Activated T-helper 2 cell treated with anti-CD3 and anti-CD28 coated beads, Interferon-gamma antibody, Interleukin-2, Interleukin-4, amounts not matched to agents 10 μg/mL and 5 μg/mL and 100 μg/mL, durations not matched to agents 14 hours and 24 hours and 36 hours (primary cell): ENCODE measurements around the gene OLA1. TPM values are rescaled to one million over a fixed set of nuclear protein-coding genes. Genes with fewer than 3 reads are reported as not detected.

Source experiments
- DNase-seq: peaks from one replicate; pipeline ENCODE4 v3.0.0; 2021; ENCODE audit warnings: low spot score
- H3K27ac Mint-ChIP-seq: one replicate; pipeline ENCODE4 v1.8.0; 2021; ENCODE audit warnings: mixed read lengths
- H3K27me3 Mint-ChIP-seq: one replicate; pipeline ENCODE4 v1.8.0; 2021; ENCODE audit warnings: low read depth, mixed read lengths
- H3K36me3 Mint-ChIP-seq: one replicate; pipeline ENCODE4 v1.8.0; 2021; ENCODE audit warnings: low read depth, mixed read lengths
- H3K4me1 Mint-ChIP-seq: one replicate; pipeline ENCODE4 v1.8.0; 2021; ENCODE audit warnings: low read depth, mixed read lengths
- H3K4me3 Mint-ChIP-seq: one replicate; pipeline ENCODE4 v1.8.0; 2021; ENCODE audit warnings: low read depth, mild to moderate bottlenecking, moderate library complexity, mixed read lengths
- H3K9me3 Mint-ChIP-seq: one replicate; pipeline ENCODE4 v1.8.0; 2021; ENCODE audit warnings: mixed read lengths
- intact Hi-C: fragments of 100-400 bp; cut with micrococcal nuclease; formaldehyde crosslinking; loops from one replicate; pipeline ENCODE4 v1.15.1; 2023
- total RNA-seq: library from RNA; stranded (reverse); gene quantifications from 2 replicates; pipeline ENCODE4 v1.2.3, GENCODE V29; 2022

Gene OLA1
- total RNA-seq, 1 donor from 2014 or later: 150 TPM

- Mint-ChIP-seq H3K27ac (no peak overlapping the region), H3K4me3 (no peak overlapping the region), H3K27me3 (no peaks in the 10 kb centered on the region), H3K9me3 (no peaks in the 10 kb centered on the region), H3K36me3 (peaks cover 6% of the 10 kb centered on the region), H3K4me1 (peaks cover 12% of the 10 kb centered on the region)
- intact Hi-C loops: no loop called here
- DNase-seq: no peak
These were observed 162.6 kb downstream of the OLA1 start for GRCh38 chr2:174085781-174086180.

GRCh38 chr2:174083843-174084458 lies 164.4 kb downstream of the OLA1 start:
- H3K27ac Mint-ChIP-seq: no peak overlapping the region

GRCh38 chr2:174080672-174081121 lies 167.6 kb downstream of the OLA1 start:
- intact Hi-C loops: no loop called here
- Mint-ChIP-seq H3K36me3 (peaks cover 3% of the 10 kb centered on the region), H3K4me3 (no peak overlapping the region), H3K4me1 (no peaks in the 10 kb centered on the region), H3K27me3 (no peaks in the 10 kb centered on the region), H3K27ac (no peak overlapping the region), H3K9me3 (no peaks in the 10 kb centered on the region)
- no peak for DNase-seq

More at GRCh38 chr2:174083843-174084458, 164.4 kb downstream of the OLA1 start:
- intact Hi-C loops: no loop called here
- H3K9me3 Mint-ChIP-seq: no peaks in the 10 kb centered on the region
- H3K27me3 Mint-ChIP-seq: no peaks in the 10 kb centered on the region
- peaks cover 2% of the 10 kb centered on the region for H3K4me1 Mint-ChIP-seq
- peaks cover 5% of the 10 kb centered on the region for H3K36me3 Mint-ChIP-seq
- H3K4me3 Mint-ChIP-seq: no peak overlapping the region
- DNase-seq: no peak

- no peaks in the 10 kb centered on the region for H3K4me1 Mint-ChIP-seq
- peaks cover 13% of the 10 kb centered on the region for H3K36me3 Mint-ChIP-seq
- intact Hi-C loops: no loop called here
- no peak overlapping the region for H3K27ac Mint-ChIP-seq
- H3K9me3 Mint-ChIP-seq: no peaks in the 10 kb centered on the region
- no peak for DNase-seq
- H3K4me3 Mint-ChIP-seq: no peak overlapping the region
- H3K27me3 Mint-ChIP-seq: no peaks in the 10 kb centered on the region
These were observed 170.1 kb downstream of the OLA1 start for GRCh38 chr2:174078275-174078674.

GRCh38 chr2:174076975-174077374 lies 171.4 kb downstream of the OLA1 start:
- H3K27ac Mint-ChIP-seq: no peak overlapping the region

GRCh38 chr2:174076040-174076439 lies 172.3 kb downstream of the OLA1 start:
- Mint-ChIP-seq H3K4me3 (no peak overlapping the region), H3K27ac (no peak overlapping the region), H3K4me1 (no peaks in the 10 kb centered on the region), H3K36me3 (peaks cover 13% of the 10 kb centered on the region), H3K9me3 (no peaks in the 10 kb centered on the region), H3K27me3 (no peaks in the 10 kb centered on the region)
- intact Hi-C loops: no loop called here
- DNase-seq: no peak

More at GRCh38 chr2:174076975-174077374, 171.4 kb downstream of the OLA1 start:
- no peak for DNase-seq
- intact Hi-C loops: no loop called here
- Mint-ChIP-seq H3K4me3 (no peak overlapping the region), H3K9me3 (no peaks in the 10 kb centered on the region), H3K27me3 (no peaks in the 10 kb centered on the region), H3K36me3 (peaks cover 13% of the 10 kb centered on the region), H3K4me1 (no peaks in the 10 kb centered on the region)

DNA sequence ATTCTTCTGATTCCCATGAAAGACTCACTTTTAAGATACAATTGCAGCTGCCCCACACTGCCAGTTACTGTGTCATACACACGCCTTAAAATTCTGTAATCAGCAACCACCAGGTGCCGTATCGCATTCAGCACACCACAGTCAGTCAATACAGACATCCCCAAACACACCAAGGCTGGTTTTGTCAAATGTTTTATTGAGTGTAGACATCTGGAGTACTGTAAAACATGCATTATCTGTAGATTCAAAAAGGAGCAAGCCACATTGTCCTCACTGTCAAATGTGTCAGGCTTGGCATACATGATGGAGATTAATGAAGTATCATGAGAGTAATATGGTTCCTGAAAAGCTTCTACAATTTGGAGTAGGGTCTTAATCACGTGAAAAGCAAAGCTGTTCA lies 173.5 kb downstream of the OLA1 start:
- H3K4me1 Mint-ChIP-seq: no peaks in the 10 kb centered on the region
- no peak for DNase-seq
- no peak overlapping the region for H3K27ac Mint-ChIP-seq
- H3K4me3 Mint-ChIP-seq: no peak overlapping the region
- H3K9me3 Mint-ChIP-seq: no peaks in the 10 kb centered on the region
- intact Hi-C loops: no loop called here
- H3K36me3 Mint-ChIP-seq: peaks cover 10% of the 10 kb centered on the region
- no peaks in the 10 kb centered on the region for H3K27me3 Mint-ChIP-seq

DNA sequence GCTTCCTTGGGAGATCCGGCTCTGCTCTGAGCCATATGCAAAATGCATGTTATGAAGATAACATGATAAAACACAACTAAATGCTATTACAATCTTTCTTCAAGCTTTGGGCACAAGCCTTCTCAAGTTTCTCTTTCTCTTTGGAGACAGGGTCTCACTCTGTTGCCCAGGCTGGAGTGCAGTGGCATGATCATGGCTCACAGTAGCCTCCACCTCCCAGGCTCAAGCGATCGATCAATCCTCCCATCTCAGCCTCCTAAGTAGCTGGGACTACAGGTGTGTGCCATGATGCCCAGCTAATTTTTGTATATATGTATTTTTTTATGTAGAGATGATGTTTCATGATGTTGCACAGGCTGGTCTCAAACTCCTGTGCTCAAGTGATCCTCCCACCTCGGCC lies 175.5 kb downstream of the OLA1 start:
- no peaks in the 10 kb centered on the region for H3K4me1 Mint-ChIP-seq
- no peak overlapping the region for H3K4me3 Mint-ChIP-seq
- H3K36me3 Mint-ChIP-seq: peaks cover 10% of the 10 kb centered on the region
- H3K27ac Mint-ChIP-seq: no peak overlapping the region
- intact Hi-C loops: no loop called here
- no peak for DNase-seq
- no peaks in the 10 kb centered on the region for H3K27me3 Mint-ChIP-seq
- no peaks in the 10 kb centered on the region for H3K9me3 Mint-ChIP-seq

DNA sequence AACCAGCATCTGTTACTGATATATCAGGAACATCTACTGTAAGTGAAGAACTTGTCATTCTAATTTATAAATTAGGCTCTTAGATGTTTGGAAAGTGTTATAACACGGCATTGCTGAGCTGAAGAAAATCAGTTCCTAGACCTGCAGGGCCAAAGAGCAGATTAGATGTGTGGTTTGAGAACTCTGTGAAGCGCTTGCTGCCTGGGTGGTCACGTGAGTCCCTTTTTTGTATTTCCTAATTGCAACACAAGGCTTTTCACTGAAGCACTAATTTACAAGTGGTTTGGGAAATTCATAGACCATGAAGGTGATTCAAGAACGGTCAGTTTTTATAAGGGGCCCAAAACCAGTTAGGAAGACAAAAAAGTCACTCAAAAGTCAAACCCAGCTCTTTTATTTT lies 176.3 kb downstream of the OLA1 start:
- Mint-ChIP-seq H3K27me3 (no peaks in the 10 kb centered on the region), H3K36me3 (peaks cover 10% of the 10 kb centered on the region), H3K9me3 (no peaks in the 10 kb centered on the region), H3K4me3 (no peak overlapping the region), H3K4me1 (no peaks in the 10 kb centered on the region), H3K27ac (no peak overlapping the region)
- intact Hi-C loops: no loop called here
- no peak for DNase-seq

- Mint-ChIP-seq H3K27me3 (peaks cover 4% of the 10 kb centered on the region), H3K4me1 (no peaks in the 10 kb centered on the region), H3K27ac (no peak overlapping the region), H3K9me3 (no peaks in the 10 kb centered on the region), H3K4me3 (no peak overlapping the region), H3K36me3 (peaks cover 10% of the 10 kb centered on the region)
- intact Hi-C loops: no loop called here
- no peak for DNase-seq
These were observed 177.0 kb downstream of the OLA1 start for GRCh38 chr2:174071321-174071720.

DNA sequence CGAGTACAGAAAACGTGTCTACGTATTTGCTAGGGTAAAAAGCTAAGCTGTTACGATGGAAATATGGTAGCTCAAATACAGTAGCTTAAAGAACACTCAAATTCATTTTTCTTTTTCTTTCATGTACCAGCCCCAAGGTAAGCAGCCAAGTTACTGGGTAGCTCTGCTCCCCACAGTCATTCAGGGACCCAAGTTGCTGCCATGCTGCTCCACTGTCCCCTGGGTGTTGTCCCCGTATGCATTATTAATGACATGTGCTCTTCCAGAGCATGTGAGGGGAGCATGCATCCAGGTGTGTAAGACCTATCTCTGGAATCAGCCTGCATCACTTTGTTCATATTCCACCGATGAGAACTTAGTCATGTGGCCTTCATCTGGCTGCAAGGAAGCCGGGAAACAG lies 178.1 kb downstream of the OLA1 start:
- Mint-ChIP-seq H3K27me3 (peaks cover 4% of the 10 kb centered on the region), H3K9me3 (no peaks in the 10 kb centered on the region), H3K27ac (no peak overlapping the region), H3K36me3 (peaks cover 10% of the 10 kb centered on the region), H3K4me1 (no peaks in the 10 kb centered on the region), H3K4me3 (no peak overlapping the region)
- intact Hi-C loops: no loop called here
- no peak for DNase-seq

GRCh38 chr2:174067815-174068214 lies 180.5 kb downstream of the OLA1 start:
- Mint-ChIP-seq H3K9me3 (no peaks in the 10 kb centered on the region), H3K36me3 (no peaks in the 10 kb centered on the region)

GRCh38 chr2:174066871-174067270 lies 181.5 kb downstream of the OLA1 start:
- no peaks in the 10 kb centered on the region for H3K4me1 Mint-ChIP-seq
- H3K27ac Mint-ChIP-seq: no peak overlapping the region
- H3K36me3 Mint-ChIP-seq: no peaks in the 10 kb centered on the region
- no peaks in the 10 kb centered on the region for H3K9me3 Mint-ChIP-seq
- peaks cover 4% of the 10 kb centered on the region for H3K27me3 Mint-ChIP-seq
- no peak for DNase-seq
- intact Hi-C loops: no loop called here
- H3K4me3 Mint-ChIP-seq: no peak overlapping the region

More at GRCh38 chr2:174067815-174068214, 180.5 kb downstream of the OLA1 start:
- Mint-ChIP-seq H3K27ac (no peak overlapping the region), H3K27me3 (peaks cover 4% of the 10 kb centered on the region), H3K4me3 (no peak overlapping the region), H3K4me1 (no peaks in the 10 kb centered on the region)
- intact Hi-C loops: no loop called here
- no peak for DNase-seq
